Stimulated activated CD4-positive, alpha-beta T cell treated with anti-CD3 and anti-CD28 coated beads, Interleukin-4, amount 100 ng/mL, for 1 hour (primary cell): Measurements from ENCODE around the gene ATP2B2.

Experiments used
- DNase-seq: peaks from one replicate; pipeline ENCODE4 v3.0.0-alpha.2; 2020

The ATP2B2 gene

DNA sequence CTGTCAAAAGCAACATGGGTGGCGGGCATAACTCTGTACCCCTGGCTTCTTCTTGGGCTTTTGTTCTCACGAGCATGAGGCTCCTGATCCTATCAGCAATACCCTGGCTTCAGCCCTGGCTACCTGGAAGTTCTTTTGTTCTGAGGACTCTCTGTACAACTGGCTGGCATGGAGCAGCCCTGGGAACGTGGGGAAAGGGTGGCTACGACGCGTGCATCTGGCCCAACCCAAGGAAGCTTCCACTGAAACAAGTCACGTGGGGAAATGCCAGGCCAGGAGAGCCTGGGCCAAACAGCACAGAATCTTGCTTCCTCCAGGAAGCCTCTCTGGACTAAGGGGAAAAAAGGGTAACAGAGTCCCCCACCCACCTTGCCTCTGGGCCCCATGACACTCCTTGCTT lies 22.7 kb upstream of the ATP2B2 start:
- no peak for DNase-seq

DNA sequence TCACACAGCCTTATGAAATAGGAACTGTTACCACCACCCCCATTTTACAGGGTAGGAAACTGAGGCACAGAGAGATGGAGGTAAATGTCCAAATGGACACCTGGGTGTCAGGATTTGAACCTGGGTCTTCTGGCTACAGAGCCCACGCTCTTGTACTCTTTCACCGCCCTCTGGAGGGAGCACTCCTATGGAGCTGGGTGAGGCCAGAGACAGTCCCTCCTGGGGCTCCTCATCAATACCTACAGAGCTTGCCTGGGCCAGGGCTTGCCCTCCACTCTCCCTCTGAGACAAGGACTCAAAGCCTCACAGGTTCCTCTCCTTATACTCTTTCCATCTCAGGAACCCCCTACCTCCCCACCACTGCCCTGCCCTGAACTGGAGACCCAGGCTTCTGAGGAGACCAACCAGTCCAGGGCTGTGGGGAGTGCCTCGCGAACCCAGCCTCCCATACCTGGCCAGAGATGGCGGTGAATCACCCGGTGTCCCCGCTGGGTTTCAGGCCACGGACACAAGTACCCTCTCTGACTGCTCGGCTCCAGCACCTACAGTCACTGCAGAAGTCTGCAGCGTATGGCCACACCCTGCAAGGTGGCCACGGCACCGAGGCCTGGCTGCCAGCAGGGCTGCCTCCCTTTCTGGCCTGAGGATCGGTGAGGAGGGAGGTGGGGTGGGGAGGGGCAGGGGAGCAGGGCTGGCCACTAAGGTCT lies 22.1 kb upstream of the ATP2B2 start:
- no peak for DNase-seq

DNA sequence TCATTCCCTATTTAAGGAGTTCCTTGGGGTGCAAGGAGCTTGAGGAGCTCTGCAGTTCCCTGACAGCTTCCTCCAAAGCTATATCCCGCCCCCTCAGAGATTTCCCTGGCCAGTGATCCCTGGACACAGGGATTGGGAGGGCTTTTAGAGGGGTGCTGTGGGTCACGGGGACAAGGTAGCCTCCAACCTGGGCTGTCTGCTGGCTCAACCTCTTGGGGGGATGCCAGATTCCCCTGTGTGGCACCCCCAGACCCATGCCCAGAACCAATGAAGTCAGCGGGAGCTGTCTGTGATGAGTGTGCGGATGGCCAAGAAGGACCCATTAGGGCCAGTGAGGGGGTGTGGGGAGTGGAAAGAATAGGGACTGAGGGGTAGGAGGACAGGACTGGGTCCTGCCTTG lies 21.0 kb upstream of the ATP2B2 start:
- DNase-seq: no peak

DNA sequence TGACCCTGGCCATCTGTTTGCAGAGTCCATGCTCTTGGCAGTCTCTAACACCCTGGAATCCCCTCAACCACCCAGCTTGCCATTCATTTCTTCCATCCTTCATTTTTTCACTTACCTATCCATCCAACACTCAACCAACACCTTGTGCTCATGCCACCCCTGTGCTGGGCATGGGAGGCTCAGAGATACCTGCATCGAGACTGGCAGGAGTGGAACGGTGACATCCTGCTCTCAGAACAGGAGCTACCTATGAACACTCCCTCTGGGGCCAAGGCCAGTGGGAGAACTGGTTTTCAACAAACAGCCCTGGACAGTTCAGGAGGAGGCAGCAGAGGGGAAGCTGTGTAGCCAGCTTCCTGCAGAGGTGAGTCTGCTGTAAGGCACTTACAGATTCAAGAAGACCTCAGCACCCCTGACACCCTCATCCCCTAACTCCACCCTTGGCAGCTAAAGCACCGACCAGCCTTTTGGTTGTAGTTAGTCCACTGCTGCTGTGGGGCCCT lies 19.5 kb upstream of the ATP2B2 start:
- no peak for DNase-seq

DNA sequence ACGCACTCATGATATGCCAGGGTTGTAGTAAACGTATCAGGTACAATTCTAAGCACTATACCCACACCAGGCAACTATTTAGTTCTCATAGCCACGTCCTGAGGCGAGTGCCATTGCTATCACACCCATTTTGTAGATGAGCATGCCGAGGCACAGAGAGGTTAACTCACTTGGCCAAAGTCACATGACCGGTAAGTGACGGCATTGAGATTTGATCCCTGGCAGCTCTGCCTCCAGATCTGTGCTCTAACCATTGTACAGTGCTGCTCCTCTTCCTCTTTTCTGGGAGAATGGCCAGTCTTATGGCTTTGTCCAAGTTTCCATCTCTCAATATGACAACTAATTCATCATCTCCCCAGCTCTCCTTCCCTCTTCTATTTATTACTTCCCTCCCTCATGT lies 18.9 kb upstream of the ATP2B2 start:
- no peak for DNase-seq

DNA sequence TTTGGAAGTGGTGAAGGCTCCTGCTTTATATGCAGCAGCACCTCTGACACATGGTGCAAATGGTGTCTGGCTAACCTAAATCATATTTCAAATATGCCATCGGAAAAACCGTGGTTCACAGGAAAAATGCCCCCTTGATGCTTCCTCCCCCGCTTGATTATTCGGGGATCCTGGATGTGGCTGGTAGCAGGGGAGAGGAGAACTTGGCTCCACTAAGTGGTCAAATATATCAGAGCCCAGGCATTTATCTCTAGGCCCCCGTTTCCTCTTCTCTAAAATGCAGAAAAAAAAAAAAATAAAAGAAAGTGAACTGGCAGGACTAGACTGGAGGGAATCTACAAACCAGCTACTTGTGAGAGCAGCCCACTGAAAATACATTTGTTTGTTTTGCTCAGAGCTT lies 18.2 kb upstream of the ATP2B2 start:
- no peak for DNase-seq

DNA sequence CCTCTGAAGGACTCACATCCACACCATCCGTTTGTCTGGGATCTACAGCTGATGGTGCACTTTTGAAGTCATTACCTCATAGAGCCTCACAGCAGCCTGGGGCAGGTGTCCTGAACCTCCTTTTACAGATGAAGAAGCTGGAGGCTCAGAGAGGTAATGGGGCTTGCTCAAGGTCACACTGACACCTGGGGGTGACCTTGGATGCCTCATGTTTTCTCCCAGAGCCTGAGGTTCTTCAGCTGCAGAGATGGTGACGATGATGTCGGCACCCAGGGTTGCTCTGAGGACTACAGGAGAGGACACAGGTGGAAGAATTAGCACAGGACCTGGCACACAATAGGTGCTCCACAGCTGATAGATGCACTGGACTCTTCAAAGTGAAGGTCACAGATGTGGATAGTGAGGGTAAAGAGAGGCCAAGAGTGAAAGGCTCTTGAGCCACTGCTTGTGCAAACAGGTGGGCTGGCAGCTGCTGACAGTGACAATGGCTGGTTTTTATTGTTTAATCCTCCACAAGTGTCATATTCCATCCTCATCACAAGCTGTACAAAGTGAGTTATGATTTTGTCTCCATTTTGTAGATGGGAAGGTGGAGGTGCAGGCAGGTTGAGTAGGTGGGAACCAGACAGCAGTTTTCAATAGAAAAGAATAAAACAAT lies 17.4 kb upstream of the ATP2B2 start:
- DNase-seq: no peak

DNA sequence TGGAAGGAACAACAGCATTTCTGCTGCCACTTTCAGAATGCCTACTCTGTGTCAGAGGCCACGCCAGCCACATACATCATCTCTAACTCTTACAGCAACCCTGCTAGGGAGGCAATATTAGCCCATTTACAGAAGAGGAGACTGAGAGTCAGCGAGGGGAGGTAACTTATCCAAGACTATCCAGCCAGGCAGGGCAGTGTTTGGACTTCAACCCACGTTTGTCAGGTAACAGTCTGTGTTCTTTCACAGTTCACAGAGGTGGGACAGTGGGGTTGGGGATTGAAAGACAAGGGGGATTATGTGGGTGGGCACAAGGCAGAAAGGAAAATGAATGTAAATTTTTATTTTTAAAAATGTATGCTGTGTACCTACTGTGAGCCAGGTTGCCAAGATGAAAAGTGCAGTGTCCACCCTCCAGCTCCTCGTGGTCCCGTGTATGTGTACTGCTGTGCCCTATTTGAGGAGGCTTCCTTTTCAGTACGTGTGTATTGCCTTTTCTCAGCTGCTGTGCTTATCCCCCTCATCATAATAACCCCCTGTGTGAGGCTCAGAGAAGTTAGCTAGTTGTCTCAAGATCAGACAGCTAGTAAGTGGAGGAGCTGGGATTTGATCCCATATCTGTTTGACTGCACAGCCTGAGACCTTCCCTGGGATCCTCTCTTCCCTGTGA lies 16.5 kb upstream of the ATP2B2 start:
- DNase-seq: no peak

DNA sequence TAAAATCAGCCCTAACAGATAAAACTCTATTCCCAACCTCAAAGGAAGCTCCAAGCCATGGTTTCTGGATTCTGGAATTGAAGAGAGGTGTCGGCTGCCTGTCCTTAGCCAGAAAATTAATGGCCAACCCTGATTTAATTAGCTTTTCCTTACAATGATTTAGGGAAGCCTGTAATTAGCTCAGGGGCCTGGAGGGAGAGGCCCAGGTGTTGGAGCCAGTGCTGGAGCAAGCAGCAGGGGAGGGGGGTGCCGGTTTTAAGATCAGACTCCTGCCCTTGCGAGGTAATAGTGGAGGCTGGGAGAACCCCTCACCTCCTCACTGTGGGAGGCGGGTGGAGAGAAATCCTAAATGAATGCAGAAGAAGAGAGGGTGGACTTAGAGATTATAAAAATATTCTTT lies 14.7 kb upstream of the ATP2B2 start:
- DNase-seq: no peak

DNA sequence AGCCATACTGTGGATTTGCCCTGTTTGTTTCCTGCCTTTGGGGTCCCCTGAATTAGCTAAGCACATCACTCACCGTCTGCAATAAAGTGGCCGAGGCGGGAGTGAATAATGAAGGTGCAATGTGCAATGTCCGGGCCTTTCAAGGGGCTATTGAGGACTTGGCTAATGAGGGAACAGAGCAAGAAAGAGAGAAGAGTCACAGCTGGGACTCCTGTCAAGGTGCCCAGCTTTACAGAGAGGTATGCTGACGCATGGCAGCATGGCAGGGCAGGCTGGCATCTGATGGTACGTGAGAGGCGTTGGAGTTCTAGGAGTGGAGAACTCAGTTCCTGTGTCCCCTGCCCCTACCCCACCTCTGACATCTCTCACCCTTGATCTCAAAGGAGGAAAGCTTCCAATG lies 13.8 kb upstream of the ATP2B2 start:
- no peak for DNase-seq

DNA sequence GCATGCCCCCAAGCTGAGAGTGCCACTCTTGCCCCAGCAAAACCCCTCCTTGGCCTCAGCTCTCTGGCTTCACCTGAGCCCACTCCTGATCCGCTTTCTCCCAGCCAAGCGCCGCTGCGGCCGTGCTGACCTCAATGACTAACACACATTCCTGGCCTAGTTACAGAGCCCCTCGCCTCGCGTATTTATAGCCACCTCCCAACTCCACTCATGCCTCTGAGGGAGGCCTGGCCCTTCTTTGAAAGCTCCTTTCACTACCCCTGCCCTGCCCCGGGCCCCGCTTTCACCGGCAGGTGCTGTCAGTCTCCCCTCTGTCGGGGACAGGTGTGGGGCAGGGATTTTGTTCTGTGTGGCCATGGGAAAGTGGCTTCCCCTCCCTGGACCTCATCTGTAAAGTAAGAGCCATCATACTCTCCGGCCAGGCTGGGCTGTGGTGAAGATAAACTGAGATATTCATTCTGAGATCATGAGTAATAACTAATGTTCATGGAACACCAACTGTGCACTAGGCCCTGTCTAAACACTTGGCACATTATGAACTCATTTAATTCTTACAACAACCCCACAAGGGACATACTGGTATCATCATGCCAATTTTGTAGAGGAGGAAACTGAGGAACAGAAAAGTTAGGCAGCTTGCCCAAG lies 13.2 kb upstream of the ATP2B2 start:
- DNase-seq: no peak

DNA sequence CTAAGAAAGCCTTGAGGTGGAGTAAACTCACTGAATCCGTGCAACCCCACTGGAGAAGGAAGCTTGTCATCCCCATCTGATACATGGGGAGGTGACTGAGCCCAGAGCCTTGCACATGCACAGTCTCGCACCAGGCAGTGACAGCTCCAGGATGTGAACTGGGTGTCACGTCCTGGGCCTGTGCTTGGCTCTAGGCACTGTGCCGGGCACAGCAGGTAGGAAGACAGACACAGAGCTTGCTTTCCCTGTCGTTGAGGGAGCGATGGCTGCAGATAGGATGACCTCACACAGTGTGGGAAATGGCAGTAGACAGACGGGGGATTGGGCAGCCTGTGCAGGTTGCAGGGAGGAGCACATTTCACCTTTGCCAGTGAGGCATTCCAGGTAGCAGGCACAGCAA lies 12.2 kb upstream of the ATP2B2 start:
- no peak for DNase-seq

DNA sequence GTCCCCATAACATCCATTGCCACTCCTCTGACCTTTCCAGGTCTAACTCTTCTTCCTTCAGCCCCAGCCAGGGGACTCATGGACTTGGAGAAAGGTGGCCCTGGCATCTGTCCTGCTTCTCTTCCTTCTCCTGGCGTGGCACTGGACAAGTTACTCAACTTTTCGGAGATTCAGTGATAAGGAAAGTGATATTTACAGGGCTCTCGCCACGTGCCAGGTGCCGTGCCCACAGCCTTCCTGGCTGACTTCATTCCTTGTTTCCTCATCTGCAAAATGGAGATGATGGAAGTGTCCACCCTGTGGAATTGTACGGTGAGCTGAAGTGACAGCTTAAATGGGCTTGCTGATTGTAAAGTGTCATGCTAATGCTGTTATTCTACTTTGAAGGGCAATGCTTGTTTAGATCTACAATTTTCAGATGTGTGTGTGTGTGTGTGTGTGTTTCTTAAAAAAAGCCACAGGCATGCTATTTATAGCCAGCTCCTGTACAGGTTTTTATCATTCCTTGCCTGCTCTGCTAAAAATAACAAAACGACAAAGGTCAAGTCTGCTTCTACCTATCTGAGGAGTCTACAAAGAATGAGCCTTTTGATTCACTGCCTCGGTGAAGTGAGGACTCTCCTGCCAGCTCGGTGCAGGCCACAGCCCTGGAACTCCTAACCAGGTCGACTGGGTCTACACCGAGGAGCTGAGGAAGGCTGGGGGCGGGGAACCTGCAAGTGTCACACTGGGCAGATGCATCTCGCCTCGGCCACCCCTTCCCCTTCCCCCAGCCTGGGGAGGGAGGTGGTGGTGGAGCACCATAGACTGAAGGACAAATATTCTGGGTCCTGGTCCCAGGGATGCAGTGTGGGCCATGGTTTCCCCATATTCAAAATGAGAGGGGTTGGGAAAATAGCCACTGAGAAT lies 11.4 kb upstream of the ATP2B2 start:
- DNase-seq: no peak

DNA sequence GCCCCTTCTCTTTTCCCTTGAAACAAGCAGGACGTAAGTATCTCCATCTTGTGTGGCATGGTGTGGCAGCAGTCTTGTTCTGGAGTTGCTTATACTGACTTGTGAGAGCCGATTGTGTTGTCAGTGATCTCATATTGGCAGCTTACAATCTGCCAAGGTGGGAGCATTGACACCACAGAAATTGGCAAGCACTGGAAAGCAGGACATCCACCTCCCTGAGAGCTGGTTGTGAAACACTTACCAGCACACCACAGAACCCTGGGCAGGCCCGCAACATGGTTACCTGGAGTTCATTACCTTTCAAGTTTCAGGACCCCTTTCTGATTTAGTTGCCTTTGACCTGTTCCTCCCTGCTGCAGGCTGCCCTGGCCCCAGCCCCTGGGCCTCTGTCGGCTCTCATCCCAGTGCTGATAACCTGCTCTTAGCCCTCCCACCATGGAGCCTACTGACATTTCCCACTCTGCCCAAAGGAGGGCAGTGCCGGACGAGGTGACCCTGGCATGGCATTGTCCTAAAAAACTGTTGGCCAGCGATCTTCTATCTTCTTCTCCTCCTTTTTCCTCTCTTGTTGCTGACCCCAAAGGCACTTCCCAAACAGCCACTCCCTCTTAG lies 10.6 kb upstream of the ATP2B2 start:
- DNase-seq: no peak

DNA sequence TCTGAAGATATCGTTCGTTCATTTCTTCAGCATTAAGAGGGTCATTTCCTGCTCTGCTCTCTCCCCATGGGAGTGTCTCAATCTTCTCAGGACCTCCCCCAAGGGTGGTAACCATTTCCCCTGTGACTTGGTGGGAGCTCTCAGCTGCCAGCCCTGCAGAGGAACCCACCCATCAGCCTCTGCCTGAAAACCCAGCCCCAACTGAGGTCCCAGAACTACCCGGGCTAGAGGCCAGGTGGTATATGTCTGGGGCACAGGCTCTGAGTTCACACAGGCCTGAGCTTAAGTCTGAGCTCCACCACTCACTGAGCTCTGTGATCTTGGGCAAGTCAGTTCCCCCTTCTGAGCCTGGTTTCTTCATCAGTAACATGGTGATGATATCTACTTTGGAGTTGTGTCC lies 10.0 kb upstream of the ATP2B2 start:
- DNase-seq: no peak

DNA sequence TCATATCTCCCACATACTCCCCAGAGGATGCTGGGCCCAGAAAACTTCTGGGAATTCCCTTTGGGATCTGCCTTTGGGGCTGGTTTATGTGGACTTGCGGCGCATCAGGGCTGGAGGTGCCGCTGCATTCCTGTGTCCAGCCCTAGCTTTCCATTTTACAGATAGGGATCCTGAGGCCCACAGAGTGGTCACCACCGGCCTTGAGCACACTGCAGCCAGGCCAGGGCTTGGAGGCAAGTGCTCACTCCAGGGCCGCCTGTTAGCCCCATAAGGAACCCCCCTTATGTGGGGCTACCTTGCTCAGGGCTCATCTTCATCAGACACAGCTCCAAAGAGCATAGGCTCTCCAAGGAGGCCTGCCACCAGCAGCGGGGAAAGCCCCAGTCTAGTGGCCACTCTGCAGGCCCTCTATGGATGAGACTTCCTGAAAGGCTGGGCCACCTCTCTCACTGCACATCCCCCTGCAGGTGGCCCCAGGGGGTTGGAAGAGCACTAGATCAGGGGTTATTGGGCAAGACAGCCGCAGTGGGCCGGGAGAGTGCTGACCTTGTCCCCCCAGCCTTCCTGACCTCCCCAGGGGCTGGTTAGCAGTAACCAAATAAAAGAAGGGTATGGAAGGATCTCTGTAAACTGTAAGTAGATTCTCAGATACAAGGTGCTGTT lies 9.2 kb upstream of the ATP2B2 start:
- DNase-seq: no peak

DNA sequence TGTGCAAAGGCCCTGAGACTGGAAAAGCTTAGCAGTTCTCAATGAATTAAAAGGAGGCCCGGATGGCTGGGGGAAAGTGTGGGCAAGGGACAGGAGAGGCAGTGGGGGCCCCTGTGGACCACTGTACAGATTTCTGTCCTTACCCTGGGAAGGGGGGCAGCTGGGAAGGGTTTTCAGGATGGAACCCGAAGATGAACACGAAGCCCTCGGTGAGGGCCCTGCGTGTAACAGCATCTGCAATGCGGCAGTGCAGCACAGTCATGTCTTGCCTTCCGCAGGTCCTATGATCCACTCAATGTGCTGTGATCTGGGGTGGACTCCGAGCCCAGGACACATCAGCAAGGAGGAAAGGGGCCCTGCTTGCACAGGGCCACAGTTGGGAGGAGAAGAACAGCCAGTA lies 7.9 kb upstream of the ATP2B2 start:
- no peak for DNase-seq

DNA sequence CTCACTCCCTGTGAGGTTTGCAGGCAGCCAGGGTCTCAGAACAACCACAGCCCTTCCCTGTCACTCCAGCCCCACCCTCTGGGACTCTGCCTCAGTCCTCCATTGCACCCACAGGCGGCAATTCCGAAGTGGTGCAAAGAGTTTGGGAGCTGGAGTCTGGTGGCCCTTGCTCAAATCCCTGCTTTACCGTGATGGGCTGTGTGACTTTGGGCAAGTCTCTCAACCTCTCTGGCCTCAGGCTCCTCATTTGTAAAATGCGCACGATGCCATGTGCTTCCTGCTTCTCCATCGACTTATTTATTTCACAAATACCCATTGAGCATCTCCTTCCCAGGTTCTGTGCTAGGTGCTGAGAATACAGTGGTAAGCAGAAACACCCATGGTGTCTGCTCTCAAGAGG lies 7.3 kb upstream of the ATP2B2 start:
- no peak for DNase-seq

DNA sequence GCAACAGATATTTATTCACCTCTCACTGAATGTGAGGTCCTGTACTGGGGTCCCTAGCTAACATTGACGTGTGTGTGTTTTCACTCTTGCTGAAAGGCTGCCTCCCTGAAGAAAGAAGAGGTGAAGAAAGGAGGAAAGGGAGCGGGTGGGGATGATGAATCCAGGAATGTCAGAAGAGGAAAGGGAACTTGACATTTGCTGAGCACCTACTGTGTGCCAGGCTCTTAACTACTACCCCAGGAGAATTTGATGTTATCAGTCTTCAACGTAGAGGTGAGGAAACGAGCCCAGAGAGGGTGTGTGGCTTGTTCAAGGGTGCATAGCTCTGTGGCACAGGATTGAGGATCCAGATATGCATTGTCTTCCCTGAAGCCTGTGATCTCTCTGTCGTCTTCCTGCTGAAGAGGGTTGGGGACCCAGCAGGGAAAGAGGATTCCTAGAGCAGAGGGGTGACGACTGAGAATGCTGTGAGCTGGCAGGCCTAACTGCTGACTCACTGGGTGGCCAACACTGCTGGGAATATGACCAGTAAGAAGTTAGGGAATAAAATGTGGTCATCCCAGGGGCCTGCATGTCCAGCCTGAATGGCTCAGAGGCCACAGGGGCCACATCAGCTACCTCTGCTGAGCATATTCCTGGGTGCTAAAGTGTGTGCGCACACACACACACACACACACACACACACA lies 6.6 kb upstream of the ATP2B2 start:
- no peak for DNase-seq

DNA sequence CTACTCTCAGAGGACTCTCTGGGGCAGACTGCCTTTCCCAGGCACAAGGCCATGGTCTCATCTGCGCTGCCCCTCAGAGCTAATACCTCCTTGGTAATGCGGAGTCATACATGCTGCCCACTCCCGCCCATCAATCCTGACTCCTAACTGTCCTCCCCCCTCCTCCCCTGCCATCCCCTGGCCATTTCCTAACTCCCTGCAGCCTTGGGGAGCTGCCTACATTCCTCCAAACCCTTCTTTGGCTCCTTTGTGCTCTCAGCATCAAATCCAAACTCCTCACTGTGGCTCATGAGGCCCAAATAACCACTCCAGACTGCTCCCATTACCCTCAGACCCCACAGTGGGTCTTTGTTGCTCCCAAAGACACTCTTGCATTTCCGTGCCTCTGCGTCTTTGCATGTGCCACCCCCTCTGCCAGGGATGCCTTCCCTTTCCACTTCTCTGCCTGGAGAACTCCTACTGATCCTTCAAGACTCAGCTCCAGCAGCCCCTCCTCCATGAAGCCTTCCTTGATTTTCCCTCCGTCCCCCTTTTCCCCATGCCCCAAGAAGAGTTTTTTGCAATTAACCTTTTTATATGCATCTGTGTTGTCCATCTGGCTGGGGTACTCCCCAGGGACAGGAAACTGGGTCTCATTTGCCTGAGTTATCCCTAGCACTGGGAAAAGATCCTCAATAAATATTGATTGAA lies 5.5 kb upstream of the ATP2B2 start:
- no peak for DNase-seq
